Activated gamma-delta T cell treated with Interleukin-2 at 50 U/mL for 16 hours (primary cell): Measurements from ENCODE around the gene ANKRD36C.
"Not testable (repeated sequence)": the region's sequence is repeated elsewhere in the genome, so short reads cannot be mapped to it uniquely, and the experiment has no call there.

Experiments
- DNase-seq: peaks from one replicate; pipeline ENCODE4 v3.0.0-alpha.2; 2020

ANKRD36C gene

GRCh38 chr2:95991351-95992094, at the start of gene ANKRD36C:
Gene ANKRD36C, minus strand, starts transcription at chr2:95991824. Its CDS starts 116 bp downstream, at chr2:95991708.
- not testable (repeated sequence) for DNase-seq

- not testable (repeated sequence) for DNase-seq
These were observed 43.9 kb upstream of the ANKRD36C start for GRCh38 chr2:96035554-96035953.

GRCh38 chr2:96034792-96035191, 43.2 kb upstream of the ANKRD36C start, which contains the start of gene GPAT2:
Gene GPAT2, minus strand, starts transcription at chr2:96034916. Its CDS starts 2,557 bp downstream, at chr2:96032359.
- not testable (repeated sequence) for DNase-seq

- not testable (repeated sequence) for DNase-seq
These were observed 42.4 kb upstream of the ANKRD36C start for GRCh38 chr2:96033997-96034396.

GRCh38 chr2:96027725-96028325, 36.2 kb upstream of the ANKRD36C start:
- DNase-seq, result not testable (repeated sequence)

GRCh38 chr2:96025755-96026154, 34.1 kb upstream of the ANKRD36C start:
- DNase-seq, result not testable (repeated sequence)

GRCh38 chr2:96025194-96025492, 33.5 kb upstream of the ANKRD36C start:
- DNase-seq, result no peak

- no peak for DNase-seq
These were observed 32.9 kb upstream of the ANKRD36C start for GRCh38 chr2:96024336-96025193.

GRCh38 chr2:96023701-96024100, 32.1 kb upstream of the ANKRD36C start:
- DNase-seq, result not testable (repeated sequence)

GRCh38 chr2:96022701-96023447, 31.2 kb upstream of the ANKRD36C start:
- DNase-seq, result peak; percentile 73

GRCh38 chr2:96022126-96022525, 30.5 kb upstream of the ANKRD36C start:
- not testable (repeated sequence) for DNase-seq

GRCh38 chr2:96021142-96021541, 29.5 kb upstream of the ANKRD36C start:
- not testable (repeated sequence) for DNase-seq

- DNase-seq, result not testable (repeated sequence)
These were observed 28.4 kb upstream of the ANKRD36C start for GRCh38 chr2:96019909-96020590.

GRCh38 chr2:96016321-96016720, 24.7 kb upstream of the ANKRD36C start:
- DNase-seq, result not testable (repeated sequence)

- not testable (repeated sequence) for DNase-seq
These were observed 21.2 kb upstream of the ANKRD36C start for GRCh38 chr2:96012792-96013264.

- DNase-seq, result not testable (repeated sequence)
These were observed 20.6 kb upstream of the ANKRD36C start for GRCh38 chr2:96012086-96012791.

GRCh38 chr2:96011129-96011455, 19.5 kb upstream of the ANKRD36C start:
- DNase-seq, result not testable (repeated sequence)

- peak; percentile 95 for DNase-seq
These were observed 18.9 kb upstream of the ANKRD36C start for GRCh38 chr2:96010320-96011128.

GRCh38 chr2:96009833-96010232, 18.2 kb upstream of the ANKRD36C start:
- DNase-seq, result not testable (repeated sequence)

GRCh38 chr2:96008051-96008450, 16.4 kb upstream of the ANKRD36C start:
- DNase-seq, result not testable (repeated sequence)
